HG02943 (cell line): ENCODE data around the gene UBAP2.
A peak's percentile ranks its signal among the peaks of the same experiment; 100 is the strongest.

Experiments
- ATAC-seq: cut with Tn5 transposase; IDR thresholded peaks from one replicate; pipeline ENCODE4 v1.9.1; 2021; ENCODE audit warnings: mild to moderate bottlenecking, low read depth, moderate library complexity; ENCODE audit not compliant: unreplicated experiment

Gene UBAP2, protein sequence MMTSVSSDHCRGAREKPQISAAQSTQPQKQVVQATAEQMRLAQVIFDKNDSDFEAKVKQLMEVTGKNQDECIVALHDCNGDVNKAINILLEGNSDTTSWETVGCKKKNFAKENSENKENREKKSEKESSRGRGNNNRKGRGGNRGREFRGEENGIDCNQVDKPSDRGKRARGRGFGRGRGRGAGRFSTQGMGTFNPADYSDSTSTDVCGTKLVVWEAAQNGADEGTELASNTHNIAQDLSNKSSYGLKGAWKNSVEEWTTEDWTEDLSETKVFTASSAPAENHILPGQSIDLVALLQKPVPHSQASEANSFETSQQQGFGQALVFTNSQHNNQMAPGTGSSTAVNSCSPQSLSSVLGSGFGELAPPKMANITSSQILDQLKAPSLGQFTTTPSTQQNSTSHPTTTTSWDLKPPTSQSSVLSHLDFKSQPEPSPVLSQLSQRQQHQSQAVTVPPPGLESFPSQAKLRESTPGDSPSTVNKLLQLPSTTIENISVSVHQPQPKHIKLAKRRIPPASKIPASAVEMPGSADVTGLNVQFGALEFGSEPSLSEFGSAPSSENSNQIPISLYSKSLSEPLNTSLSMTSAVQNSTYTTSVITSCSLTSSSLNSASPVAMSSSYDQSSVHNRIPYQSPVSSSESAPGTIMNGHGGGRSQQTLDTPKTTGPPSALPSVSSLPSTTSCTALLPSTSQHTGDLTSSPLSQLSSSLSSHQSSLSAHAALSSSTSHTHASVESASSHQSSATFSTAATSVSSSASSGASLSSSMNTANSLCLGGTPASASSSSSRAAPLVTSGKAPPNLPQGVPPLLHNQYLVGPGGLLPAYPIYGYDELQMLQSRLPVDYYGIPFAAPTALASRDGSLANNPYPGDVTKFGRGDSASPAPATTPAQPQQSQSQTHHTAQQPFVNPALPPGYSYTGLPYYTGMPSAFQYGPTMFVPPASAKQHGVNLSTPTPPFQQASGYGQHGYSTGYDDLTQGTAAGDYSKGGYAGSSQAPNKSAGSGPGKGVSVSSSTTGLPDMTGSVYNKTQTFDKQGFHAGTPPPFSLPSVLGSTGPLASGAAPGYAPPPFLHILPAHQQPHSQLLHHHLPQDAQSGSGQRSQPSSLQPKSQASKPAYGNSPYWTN

DNA sequence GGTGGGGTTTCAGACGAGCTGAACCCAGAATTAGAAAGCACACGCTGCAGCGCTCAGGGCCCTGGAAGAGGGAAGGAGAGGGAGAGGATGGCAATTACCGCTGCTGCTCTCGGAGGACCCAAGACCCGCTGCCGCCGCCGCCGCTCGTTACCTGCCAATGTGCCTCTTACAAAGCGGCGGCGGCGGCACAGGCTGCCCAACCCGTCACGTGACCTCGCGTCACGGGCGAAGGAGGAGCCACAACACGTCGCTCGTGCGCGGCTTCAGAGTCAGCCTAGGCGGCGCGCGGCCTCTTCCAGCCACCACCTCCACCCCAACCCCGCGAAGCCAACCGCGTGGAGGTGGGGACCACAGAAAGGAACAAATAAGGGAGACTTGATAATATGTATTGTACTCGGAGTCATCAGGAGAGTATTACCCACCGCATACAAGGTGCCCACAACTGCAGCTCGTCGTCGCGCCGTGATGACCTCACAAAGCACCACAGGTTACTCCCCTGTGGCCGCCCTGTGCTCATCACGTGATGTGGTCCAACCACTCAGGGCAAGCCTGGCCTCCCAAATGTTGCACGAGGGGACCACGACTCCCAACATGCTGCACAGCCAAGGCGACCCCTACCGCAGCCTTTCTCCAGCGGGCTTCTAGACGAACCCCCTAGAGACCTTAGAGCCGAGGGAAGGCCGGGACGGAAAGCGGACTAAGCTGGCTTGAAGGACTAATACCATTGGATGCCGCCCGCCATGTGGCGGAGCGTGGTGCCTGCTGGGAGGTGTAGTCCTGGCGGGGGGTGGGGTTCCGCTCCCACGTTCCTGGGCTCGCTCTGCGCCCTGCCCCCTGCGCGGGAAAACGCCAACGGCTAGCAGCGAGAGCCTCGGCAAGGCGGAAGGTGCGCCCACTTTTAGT, at the start of gene UBAP2:
TSS of gene UBAP2 (minus strand) at position 161 of the 903 bp plus-strand sequence. CDS start 31,739 bp downstream, outside the sequence.
- ATAC-seq = peak; percentile 76

DNA sequence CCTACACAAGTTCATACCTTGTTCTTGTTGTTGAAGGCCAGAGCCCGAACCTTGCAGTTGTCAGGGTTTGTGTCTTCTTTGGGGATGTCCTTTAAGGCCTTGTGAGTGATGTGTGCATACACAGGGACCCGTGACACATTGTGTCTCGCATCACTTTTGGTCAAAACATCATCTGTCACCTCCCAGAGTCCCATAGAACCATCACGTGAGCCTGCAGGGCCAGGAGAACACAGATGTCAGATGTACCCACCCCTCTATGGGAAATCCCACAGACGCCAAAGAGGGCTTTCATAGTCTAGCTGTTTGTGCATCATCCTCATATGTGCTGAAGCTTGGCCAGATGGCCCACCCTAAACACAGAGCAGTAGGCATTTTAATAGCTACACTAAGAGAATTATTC, 49.6 kb upstream of the UBAP2 start:
- ATAC-seq = peak; percentile 55

DNA sequence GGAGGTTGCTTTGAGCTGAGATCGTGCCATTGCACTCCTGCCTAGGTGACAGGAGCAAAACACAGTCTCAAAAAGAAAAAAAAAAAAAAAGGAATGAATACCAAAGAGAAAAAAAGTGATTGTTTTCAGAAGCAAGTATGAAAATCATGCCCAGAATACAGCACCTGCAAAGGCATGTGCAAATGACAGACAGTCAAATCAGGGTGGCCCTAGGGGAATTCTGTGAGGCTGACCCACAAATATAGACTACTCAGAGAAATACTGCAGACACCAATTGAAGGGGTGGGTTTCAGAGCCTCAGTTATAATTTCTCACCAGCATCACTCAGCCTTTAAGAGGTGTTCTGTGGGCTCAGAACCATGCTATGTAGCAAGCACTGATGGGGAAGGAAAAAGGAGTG, 49.2 kb upstream of the UBAP2 start:
- peak; percentile 68 for ATAC-seq

DNA sequence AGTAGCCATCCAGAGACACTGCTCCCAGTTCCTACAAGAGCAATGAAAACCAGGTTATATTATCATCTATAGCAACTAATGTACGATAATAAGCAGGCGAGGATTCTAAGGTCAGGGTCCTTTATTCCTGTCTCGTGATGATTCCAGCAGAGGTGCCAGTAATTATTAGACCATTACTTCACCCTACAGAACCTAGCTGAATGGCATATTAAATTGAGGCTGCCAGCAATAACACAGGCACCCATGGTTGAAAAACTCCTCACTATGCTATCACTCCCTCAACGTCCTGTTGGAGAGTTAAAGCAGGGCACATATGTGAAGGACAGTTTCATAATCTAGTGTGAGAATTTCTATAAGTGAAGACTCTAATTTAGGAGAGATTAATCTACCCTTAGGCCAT, 48.1 kb upstream of the UBAP2 start:
- no peak for ATAC-seq

DNA sequence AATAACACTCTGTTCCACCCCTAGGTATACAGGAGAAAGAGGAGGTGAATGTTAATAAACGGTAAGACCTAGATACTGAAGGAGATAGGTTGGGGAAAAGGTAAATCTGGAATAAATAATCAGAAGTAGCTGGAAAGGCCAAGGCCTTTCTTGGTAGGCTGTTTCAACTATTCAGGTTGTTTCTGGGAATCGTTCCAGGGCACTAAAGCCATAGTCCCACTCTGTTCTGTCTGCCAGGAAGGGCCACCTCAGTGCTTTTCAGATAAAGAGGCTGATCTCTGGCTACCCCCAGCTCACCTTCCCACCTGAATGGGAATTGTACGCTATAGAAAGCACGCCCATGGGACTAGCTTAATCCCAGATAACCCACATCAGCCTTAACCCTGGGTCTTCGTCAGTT, 44.9 kb upstream of the UBAP2 start:
- no peak for ATAC-seq

DNA sequence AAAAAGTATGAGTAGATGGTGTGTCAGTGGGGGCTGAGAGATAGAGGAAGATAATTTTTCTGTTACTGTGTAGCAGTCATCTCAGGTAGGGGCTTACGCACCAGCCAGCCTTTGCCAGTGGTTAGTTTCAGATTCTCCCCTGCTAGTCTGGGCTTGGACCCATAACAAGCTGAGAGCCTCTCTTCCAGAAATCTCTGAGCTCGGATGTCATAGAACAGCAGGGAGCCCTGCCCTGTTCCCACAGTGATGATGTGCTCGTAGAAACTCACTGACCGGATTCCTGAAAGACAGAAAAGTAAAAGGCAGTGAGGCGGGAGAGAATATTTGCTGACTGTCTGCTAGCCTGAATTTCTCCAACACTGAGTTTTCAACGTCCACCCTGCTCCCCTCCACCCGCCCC, 40.6 kb upstream of the UBAP2 start:
- ATAC-seq = no peak

DNA sequence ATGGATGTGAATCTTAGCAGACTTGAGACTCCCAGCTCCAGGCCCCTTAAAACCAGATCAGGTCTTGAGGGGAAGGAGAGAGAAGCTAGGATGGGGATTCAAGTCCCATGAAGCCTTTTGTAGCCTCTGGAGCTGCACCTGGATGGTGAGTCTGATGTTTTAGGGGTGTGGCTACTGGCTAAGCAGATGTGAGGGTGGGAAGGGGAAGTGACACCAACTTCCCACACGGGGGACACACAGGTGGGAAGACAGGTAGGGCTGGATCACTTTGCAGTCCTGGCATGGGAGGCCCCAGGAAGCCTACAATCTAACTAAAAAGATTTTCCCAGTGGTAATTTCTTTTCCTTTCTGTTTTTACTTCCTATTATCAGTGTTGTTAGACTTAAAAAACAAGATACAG, 38.7 kb upstream of the UBAP2 start:
- no peak for ATAC-seq

DNA sequence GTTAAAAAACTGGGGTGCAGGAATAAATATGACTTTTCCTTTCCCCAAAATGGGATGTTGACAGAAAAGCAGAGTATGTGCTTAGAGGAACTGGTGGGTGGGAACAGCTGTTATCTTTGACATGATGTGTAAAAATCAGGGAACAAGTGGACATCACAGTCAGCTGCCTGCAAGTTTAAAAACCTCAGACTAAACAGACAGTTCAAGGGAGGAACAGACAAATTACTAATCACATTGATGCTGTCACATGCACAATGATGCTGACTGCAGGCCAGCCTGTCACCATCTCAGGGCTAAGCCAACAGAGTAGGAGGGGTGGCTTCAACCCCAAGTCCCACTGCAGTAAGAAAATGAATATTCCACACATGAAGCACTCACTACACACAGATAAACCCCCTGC, 38.2 kb upstream of the UBAP2 start:
- no peak for ATAC-seq

DNA sequence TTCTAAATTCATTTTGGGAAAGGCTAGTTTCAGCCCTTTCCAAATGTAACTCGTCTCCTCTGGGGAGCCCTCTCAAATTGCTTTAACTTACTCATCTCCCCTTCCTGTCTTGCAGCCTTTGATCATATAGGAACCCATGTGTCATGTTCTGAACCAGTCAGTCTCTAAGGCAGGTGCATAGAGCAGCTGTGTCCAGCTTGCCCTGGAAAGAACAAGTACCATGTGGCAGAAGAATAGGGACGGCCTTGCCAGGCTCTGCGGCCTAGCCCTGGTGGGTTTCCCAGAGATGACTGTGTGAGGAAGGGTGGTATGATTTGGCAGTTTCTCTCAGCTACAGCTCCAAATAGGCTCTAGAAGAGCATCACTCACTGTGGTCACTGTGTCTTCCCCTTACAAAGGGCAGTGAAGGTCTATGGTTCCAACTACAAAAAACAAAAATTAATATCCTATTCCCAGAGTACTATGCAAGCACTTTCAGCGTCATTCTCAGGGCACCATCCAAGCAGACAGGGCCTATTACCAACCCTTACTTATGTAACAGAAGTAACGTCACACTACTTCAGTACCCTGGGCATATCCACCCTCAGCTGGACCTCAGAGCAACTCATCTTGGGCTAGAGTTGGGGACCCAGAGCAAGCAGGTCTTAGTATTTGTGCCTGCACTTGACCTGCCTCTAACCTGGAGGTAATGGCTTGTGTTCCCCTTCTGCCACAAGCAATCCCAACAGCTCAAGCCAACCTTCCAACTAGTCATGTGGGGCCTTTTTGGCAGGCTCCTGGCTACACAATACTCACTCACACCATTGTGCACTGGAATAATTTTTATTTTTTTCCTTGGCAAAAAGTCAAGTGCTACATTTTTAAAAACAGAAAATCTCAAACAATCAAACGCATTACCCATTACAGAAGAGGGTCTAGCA, 37.2 kb upstream of the UBAP2 start:
- no peak for ATAC-seq

DNA sequence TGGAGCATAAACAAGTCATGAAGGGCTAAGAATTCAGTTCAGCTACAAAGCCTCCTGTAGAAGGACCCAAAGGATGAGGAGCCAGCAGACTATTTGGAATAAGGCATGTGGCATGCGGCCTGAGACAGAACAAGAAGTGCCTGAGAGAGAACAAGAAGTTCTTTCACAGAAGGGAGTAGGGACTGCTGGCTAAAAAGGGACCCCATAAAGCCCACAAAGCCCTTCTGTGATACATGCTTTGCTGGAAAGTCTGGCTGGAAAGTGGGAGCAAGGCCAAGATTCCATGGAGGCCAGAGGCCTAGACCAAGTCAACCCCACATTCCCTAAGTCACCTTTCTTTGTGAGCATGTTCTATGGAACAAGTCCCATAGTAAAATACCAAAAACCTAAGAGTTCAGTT, 35.9 kb upstream of the UBAP2 start:
- no peak for ATAC-seq

DNA sequence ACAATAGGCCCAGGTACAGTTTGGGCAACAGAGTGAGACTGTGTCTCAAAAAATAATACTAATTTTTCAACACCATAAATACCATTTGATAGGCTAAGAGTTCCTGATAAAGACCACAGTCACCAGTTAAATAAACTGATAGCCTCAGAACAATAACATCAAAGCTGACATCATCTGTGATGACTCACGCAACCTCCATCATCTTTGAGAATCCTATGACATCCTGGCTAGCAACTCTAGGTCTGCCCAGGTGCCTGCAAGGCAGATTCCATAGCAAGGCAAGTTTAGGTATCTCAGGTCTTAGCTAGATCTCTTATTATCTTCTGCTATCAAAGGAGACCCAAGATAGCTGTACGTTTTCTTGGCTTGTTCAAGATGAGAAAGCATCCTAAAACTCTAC, 30.5 kb upstream of the UBAP2 start:
- no peak for ATAC-seq

DNA sequence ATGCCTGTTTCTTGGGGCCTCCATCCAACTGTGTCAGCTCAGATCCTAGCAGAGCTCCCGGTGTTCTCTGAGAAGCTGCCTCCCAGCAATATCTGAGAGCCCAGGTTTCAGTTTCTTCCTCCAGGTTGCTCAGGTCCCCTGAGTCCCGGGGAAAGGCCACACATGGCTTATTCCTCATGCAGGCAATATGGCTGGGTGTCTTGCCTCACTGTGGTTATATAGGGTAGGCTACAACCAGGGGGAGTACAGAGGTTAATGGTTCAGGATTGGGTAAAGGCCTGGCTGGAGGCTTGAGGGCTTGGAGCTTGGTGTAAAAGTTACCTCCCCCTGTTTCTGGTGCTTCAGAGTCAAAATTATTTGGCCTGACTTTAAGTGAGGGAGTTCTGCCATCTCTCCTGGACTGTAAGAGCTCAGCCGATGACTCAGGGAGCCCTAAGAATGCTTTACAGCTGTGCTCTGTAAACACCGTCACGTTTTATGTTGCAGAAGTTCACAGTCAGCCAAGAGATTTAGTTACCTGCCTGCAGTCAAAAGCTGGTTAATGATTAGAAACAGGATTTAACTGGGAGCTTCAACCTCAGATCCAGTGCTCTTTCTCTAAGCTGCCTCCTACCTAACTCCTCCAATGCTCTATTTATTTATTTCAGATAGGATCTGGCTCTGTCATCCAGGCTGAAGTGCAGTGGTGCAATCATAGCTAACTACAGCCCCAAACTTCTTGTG, 24.3 kb upstream of the UBAP2 start:
- ATAC-seq = no peak

DNA sequence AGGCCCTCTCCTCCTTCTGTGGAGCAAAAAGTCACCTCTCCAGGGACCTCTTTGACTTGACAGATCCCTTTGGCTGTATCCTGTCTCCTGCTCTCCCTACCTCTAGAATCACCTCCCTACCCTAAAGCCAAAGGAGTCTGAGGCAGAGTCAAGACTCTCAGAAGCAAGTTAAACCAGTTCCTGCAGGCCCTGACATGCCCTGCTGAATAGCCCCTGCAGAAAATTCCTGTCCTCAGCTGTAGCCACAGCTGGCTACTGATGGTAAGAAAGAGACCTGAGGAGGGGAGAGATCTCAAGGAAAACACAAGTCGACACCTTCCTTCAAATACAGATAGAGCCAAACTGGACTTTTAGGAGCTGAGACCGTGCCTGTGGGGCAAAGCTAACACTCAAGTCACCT, 23.7 kb upstream of the UBAP2 start:
- ATAC-seq = no peak

DNA sequence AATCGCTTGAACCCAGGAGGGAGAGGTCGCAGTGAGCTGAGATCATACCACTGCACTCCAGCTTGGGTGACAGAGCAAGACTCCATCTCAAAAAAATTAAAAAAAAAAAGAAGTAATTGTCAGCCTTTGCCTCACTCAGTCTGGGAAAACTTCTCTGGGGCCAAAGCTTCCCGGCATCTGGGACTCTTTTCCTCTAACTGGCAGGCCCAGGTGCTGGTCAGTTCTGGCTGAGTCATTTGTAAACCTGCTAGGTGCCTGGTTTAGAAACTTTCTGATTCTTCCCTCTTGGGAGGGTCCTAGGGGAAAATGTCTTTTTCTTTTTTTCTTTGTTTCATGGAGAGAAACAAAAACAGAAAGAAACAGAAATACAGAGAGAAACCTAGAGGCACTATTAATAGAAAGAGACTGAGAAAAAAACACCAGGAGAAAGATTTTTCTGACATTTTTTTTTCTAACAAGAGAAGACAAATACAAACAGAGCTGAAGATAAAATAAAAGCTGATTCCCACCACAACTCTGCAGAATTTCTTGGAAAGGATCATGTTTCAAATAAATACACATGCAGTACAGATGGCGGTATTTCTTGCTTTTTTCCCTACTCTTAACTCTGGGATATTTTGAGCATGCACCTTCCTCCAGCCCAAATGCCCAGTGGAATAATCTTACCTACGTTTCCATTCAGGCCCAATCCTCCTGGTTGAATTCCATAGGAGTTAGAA, 22.1 kb upstream of the UBAP2 start:
- ATAC-seq = no peak

DNA sequence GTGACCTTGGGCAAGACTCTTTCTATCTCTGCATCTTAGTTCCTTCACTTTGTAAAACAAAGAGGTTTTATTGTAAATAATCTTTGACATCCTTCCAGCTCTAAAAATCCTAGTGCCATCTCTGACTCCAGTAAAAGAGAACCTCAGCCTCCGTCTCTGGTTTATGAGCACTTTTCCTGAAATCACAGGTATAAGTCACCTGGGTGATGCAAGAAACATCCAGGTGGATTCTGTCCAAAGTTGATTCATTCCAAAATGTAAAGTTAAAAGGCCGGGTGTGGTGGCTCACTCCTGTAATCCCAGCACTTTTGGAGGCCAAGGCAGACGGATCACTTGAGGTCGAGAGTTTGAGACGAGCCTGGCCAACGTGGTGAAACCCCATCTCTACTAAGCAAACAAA, 21.1 kb upstream of the UBAP2 start:
- ATAC-seq = no peak

DNA sequence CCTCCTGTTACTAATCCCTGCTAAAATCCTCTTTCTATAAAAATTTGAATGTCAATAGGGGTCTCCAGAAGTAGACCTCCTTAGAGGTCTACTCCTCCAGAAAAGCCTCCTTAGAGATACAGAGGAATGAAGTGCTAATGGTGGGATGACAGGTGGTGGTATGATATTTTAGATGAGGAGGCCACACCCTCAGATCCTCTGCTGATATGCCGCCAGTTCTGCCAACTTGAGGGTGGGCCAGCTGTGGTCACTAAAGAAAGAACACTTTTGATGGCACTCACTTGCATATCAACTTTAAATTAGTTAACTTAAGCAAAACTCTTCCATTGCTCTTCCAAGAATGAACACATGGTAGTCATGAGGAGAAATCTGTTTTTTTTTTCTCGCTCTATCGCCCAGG, 16.9 kb upstream of the UBAP2 start:
- ATAC-seq = no peak

DNA sequence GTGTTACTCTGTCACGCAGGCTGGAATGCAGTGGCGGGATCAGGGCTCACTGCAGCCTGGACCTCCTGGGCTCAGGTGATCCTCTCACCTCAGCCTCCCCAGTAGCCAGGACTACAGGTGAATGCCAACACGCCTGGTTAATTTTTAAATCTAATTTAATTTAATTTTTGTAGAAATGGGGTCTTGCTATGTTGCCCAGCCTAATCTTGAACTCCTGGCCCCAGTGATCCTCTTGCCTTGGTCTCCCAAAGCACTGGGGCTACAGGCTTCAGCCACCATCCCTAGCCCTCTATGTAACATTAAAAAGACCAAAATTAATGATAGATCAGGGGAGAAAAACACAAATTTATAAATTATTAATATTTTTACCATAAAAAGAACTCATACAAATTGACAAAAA, 11.3 kb upstream of the UBAP2 start:
- ATAC-seq = no peak

DNA sequence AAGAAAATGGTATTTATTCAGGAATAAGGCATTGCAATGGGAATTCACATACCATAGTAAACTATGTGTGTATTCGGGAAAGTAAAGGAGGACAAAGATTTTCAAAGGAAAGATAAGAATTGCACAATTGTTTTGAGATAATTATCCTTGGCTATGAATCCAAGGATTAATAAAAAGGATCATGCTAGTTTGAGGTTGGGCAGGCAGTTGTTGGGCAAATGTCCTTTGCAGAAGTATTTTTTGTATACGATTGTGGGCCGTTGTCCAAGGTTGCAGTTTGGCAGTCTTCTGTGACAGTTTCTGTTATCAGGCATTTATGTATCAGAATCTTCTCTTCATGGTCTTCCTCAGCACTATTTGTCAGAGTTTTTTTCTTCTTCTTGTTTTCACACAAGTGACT, 10.6 kb upstream of the UBAP2 start:
- no peak for ATAC-seq
